Erythroblast (primary cell): ENCODE data around the gene PTPN1.

Experiments
- GATA1 ChIP-seq: IDR thresholded peaks from 2 replicates; pipeline ENCODE4 v1.6.1; 2011; ENCODE audit warnings: low read depth, mild to moderate bottlenecking, control low read depth, low read length, moderate library complexity
- POLR2A ChIP-seq: IDR thresholded peaks from 2 replicates; pipeline ENCODE4 v1.6.1; 2011; ENCODE audit warnings: mild to moderate bottlenecking, low read length

- no peak for TF ChIP-seq POLR2A
- no peak for TF ChIP-seq GATA1
Observed at GRCh38 chr20:50516935-50517816, 7.0 kb downstream of the PTPN1 start.
